A673 (cell line): Measurements from ENCODE around the gene RBMY1E.
"Not testable (repeated sequence)": the region's sequence is repeated elsewhere in the genome, so short reads cannot be mapped to it uniquely, and the experiment has no call there.

Experiments
- EZH2 ChIP-seq: fragments of 200-600 bp; sonication (generic); IDR thresholded peaks from 2 replicates; pipeline ENCODE4 v1.6.1; 2017; ENCODE audit warnings: borderline replicate concordance, low read depth, mild to moderate bottlenecking, mixed read lengths, antibody characterized with exemption, low read length; ENCODE audit not compliant: poor library complexity, severe bottlenecking
- TF ChIP-seq, protein P1 (sequence below): fragments of 300-800, 200-600 bp; sonication (generic); conservative IDR thresholded peaks from 2 replicates; pipeline ENCODE4 v1.5.1; 2017; ENCODE audit warnings: low read depth, mild to moderate bottlenecking, antibody characterized with exemption, low read length, moderate library complexity, mixed read lengths

DNA sequence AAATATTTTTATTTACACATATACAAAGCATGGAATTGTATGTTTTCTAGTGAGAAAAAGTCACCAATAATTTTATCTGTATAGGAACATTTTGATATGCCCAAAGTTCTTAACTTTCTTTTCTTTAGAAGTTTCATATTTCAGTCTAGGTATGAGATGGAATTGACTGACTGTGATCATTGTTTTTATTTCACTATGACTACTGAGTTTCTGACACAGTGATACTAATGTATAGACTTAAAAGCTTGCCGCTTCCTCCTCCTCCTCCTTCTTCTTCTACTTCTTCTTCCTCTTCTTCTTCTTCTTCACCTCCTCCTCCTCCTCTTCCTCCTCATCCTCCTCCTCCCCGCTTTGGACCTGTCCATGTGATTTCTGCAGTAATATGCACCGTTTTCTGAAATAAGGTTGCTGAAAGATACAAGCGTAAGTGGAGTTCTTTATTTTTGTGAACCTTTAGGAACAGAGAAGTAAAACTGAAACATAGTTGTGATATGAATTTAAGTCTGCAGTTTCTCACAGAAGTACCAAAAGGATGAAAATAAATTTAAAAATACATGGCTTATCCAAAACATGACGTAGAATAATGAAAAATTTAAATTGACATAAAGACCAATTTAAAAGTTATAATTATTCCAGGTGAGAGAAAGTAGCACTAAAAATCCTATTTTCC lies 48.3 kb downstream of the RBMY1E start:
- TF ChIP-seq, protein P1, sequence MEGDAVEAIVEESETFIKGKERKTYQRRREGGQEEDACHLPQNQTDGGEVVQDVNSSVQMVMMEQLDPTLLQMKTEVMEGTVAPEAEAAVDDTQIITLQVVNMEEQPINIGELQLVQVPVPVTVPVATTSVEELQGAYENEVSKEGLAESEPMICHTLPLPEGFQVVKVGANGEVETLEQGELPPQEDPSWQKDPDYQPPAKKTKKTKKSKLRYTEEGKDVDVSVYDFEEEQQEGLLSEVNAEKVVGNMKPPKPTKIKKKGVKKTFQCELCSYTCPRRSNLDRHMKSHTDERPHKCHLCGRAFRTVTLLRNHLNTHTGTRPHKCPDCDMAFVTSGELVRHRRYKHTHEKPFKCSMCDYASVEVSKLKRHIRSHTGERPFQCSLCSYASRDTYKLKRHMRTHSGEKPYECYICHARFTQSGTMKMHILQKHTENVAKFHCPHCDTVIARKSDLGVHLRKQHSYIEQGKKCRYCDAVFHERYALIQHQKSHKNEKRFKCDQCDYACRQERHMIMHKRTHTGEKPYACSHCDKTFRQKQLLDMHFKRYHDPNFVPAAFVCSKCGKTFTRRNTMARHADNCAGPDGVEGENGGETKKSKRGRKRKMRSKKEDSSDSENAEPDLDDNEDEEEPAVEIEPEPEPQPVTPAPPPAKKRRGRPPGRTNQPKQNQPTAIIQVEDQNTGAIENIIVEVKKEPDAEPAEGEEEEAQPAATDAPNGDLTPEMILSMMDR, result not testable (repeated sequence)
- TF ChIP-seq EZH2, result not testable (repeated sequence)
